Spinal cord (tissue), 10 donors: ENCODE measurements around the gene AGK. TPM values are rescaled to one million over a fixed set of nuclear protein-coding genes. Genes with fewer than 3 reads are reported as not detected.

Experiments used
- DNase-seq, 6 donors: peaks; one replicate each; pipeline versions ENCODE4 v3.0.0 to v3.0.0-alpha.2; 2013 to 2015; ENCODE audit warnings: low spot score in 6 of 6, low read depth in 4 of 6
- H3K27ac ChIP-seq: one replicate; pipeline ENCODE4 v1.5.1; 2013; ENCODE audit warnings: low read depth, low read length, control low read depth
- H3K27me3 ChIP-seq: one replicate; pipeline ENCODE4 v1.6.1; 2013; ENCODE audit warnings: low read length; ENCODE audit not compliant: control insufficient read depth, insufficient read depth
- H3K36me3 ChIP-seq: one replicate; pipeline ENCODE4 v1.6.1; 2013; ENCODE audit warnings: low read length; ENCODE audit not compliant: control insufficient read depth, insufficient read depth
- H3K4me1 ChIP-seq: one replicate; pipeline ENCODE4 v1.6.1; 2013; ENCODE audit warnings: low read length; ENCODE audit not compliant: control insufficient read depth, insufficient read depth
- H3K4me3 ChIP-seq: one replicate; pipeline ENCODE4 v1.5.1; 2013; ENCODE audit warnings: low read depth, low read length, control low read depth
- H3K9me3 ChIP-seq: one replicate; pipeline ENCODE4 v1.6.1; 2013; ENCODE audit warnings: low read length; ENCODE audit not compliant: control insufficient read depth, insufficient read depth
- WGBS: methylation state at CpG from one replicate; pipeline ENCODE4 v1.1.5; 2013; ENCODE audit warnings: missing lambda C conversion rate; ENCODE audit not compliant: insufficient coverage; 5-methylcytosine and 5-hydroxymethylcytosine counted together
- long read RNA-seq, 4 donors: transcript quantifications; one replicate each; lab custom pipeline, GENCODE V29; 2026
- polyA plus RNA-seq, 2 donors: library from polyadenylated mRNA; unstranded; fragments of 120-200 nt; gene quantifications; one replicate each; pipeline ENCODE4 v1.2.1, GENCODE V29; 2013; ENCODE audit not compliant: insufficient read length in 2 of 2
- total RNA-seq, 2 donors: library from RNA; depleted of rRNA in 1 of 2; stranded (reverse); fragments of 120-200 nt in 1 of 2; fragments of >200 nt in 1 of 2; gene quantifications; one replicate each; pipeline versions ENCODE4 v1.2.3 to v1.2.4, GENCODE V29; 2013 to 2014
- donor health status: healthy.

AGK gene, protein sequence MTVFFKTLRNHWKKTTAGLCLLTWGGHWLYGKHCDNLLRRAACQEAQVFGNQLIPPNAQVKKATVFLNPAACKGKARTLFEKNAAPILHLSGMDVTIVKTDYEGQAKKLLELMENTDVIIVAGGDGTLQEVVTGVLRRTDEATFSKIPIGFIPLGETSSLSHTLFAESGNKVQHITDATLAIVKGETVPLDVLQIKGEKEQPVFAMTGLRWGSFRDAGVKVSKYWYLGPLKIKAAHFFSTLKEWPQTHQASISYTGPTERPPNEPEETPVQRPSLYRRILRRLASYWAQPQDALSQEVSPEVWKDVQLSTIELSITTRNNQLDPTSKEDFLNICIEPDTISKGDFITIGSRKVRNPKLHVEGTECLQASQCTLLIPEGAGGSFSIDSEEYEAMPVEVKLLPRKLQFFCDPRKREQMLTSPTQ
- 10 to 100 TPM; 43.7 to 65.7 TPM for total RNA-seq
- 10 to 100 TPM; 48.5 TPM for polyA plus RNA-seq
- long read RNA-seq, donor 1, transcript AGK-201 (16 exons, 3,849 nt) = major isoform, 5 of 11 reads
- long read RNA-seq, donor 1, partial matches to known transcripts = 0 of 11 reads
- long read RNA-seq, donor 1, other reads (novel, unspliced or antisense) = 6 of 11 reads
- long read RNA-seq, donor 2, partial matches to known transcripts = 0 of 1 reads
- long read RNA-seq, donor 2, other reads (novel, unspliced or antisense) = 0 of 1 reads
- long read RNA-seq, donor 3, partial matches to known transcripts = 14 of 14 reads
- long read RNA-seq, donor 3, other reads (novel, unspliced or antisense) = 0 of 14 reads
- long read RNA-seq, donor 4, partial matches to known transcripts = 13 of 13 reads
- long read RNA-seq, donor 4, other reads (novel, unspliced or antisense) = 0 of 13 reads

- H3K27ac ChIP-seq = peak within 1 kb of the TSS; percentile 86
- no peaks in the 10 kb centered on the region for H3K27me3 ChIP-seq
- WGBS = under 1% methylated on average over 66 of the region's 66 CpGs
- DNase-seq = peak; percentile 68 to 94 (median 74)
- peak within 1 kb of the TSS; percentile 65 for H3K4me3 ChIP-seq
- no peaks in the 10 kb centered on the region for H3K9me3 ChIP-seq
- H3K36me3 ChIP-seq = peaks cover 2% of the 10 kb centered on the region
- peaks cover 20% of the 10 kb centered on the region for H3K4me1 ChIP-seq
Observed at GRCh38 chr7:141551094-141551781, at the start of gene AGK. AGK (plus strand) TSS chr7:141551410; CDS start chr7:141555467, 4,057 bp downstream.

- DNase-seq = no peak
- Histone ChIP-seq H3K27me3 (no peaks in the 10 kb centered on the region), H3K27ac (no peak overlapping the region), H3K9me3 (no peaks in the 10 kb centered on the region), H3K4me3 (no peak overlapping the region), H3K4me1 (no peaks in the 10 kb centered on the region), H3K36me3 (no peaks in the 10 kb centered on the region)
- WGBS = no CpG with 5 or more reads among the region's 2 CpGs
Observed at GRCh38 chr7:141501451-141501850, 49.8 kb upstream of the AGK start.

GRCh38 chr7:141511316-141511675 is 39.9 kb upstream of the AGK start:
- peaks cover 12% of the 10 kb centered on the region for H3K4me1 ChIP-seq
- H3K9me3 ChIP-seq = no peaks in the 10 kb centered on the region
- no peaks in the 10 kb centered on the region for H3K36me3 ChIP-seq
- peak in 1 of 6 donors; percentile 41 for DNase-seq
- peak overlapping the region; percentile 45 for H3K4me3 ChIP-seq
- no peak overlapping the region for H3K27ac ChIP-seq
- H3K27me3 ChIP-seq = peaks cover 8% of the 10 kb centered on the region
- 5% methylated on average over 7 of the region's 8 CpGs for WGBS

DNA sequence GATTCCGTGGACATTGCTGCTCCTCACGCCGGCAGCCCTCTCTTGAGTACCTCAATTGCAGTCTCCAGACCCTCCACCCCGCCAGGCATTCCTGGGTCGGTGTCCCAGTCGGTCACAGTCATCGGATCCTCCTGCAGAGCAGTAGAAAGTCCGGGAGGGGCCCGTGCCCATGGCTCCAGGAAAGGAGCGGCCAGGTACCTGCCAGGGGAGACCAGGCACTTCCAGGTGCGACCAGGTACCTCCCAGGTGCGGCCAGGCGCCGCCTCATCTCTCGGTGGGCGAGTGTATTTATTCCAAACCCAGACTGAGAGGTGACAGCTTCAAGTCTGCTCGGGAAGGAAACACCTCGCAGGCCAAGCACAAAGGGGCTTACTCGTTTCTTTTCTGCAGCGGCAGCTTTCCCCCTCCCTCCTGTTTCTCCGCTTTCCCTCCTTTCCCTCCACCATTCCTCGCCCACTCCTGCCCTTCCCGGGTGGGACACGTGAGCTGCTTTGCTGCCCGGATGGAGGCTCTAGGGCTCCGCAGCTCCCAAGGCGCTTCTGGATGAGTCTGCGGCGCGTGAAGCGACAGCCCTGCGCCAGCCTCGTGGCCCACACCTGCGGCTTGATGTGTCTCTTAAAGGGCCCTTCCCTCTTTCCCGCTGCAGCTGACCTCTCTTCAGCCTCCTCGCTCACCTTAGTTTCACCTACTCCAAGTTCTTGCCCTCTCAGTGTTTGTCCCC is 39.4 kb upstream of the AGK start:
- Histone ChIP-seq H3K9me3 (no peaks in the 10 kb centered on the region), H3K4me3 (peak overlapping the region; percentile 45), H3K36me3 (no peaks in the 10 kb centered on the region), H3K27ac (no peak overlapping the region), H3K4me1 (peaks cover 12% of the 10 kb centered on the region), H3K27me3 (peaks cover 8% of the 10 kb centered on the region)
- DNase-seq = peak in 3 of 6 donors; percentile 19 to 91 (median 75)
- WGBS = 5% methylated on average over 35 of the region's 36 CpGs

GRCh38 chr7:141512597-141512996 is 38.6 kb upstream of the AGK start:
- WGBS = no CpG with 5 or more reads among the region's 2 CpGs
- peaks cover 8% of the 10 kb centered on the region for H3K27me3 ChIP-seq

GRCh38 chr7:141513720-141514119 is 37.5 kb upstream of the AGK start:
- DNase-seq = no peak
- WGBS = 100% methylated on average over 1 of the region's 1 CpG
- Histone ChIP-seq H3K27me3 (peaks cover 8% of the 10 kb centered on the region), H3K4me1 (peaks cover 12% of the 10 kb centered on the region), H3K4me3 (no peak overlapping the region), H3K27ac (no peak overlapping the region), H3K36me3 (no peaks in the 10 kb centered on the region), H3K9me3 (no peaks in the 10 kb centered on the region)

More at GRCh38 chr7:141512597-141512996, 38.6 kb upstream of the AGK start:
- no peak overlapping the region for H3K27ac ChIP-seq
- no peak overlapping the region for H3K4me3 ChIP-seq
- peaks cover 12% of the 10 kb centered on the region for H3K4me1 ChIP-seq
- no peaks in the 10 kb centered on the region for H3K9me3 ChIP-seq
- no peaks in the 10 kb centered on the region for H3K36me3 ChIP-seq
- no peak for DNase-seq

- WGBS = 100% methylated on average over 1 of the region's 4 CpGs
- H3K27me3 ChIP-seq = peaks cover 8% of the 10 kb centered on the region
- no peaks in the 10 kb centered on the region for H3K9me3 ChIP-seq
- no peak overlapping the region for H3K4me3 ChIP-seq
- no peak overlapping the region for H3K27ac ChIP-seq
- H3K36me3 ChIP-seq = no peaks in the 10 kb centered on the region
- peaks cover 12% of the 10 kb centered on the region for H3K4me1 ChIP-seq
- peak in 1 of 6 donors; percentile 54 for DNase-seq
Observed at GRCh38 chr7:141515941-141516340, 35.3 kb upstream of the AGK start.

DNA sequence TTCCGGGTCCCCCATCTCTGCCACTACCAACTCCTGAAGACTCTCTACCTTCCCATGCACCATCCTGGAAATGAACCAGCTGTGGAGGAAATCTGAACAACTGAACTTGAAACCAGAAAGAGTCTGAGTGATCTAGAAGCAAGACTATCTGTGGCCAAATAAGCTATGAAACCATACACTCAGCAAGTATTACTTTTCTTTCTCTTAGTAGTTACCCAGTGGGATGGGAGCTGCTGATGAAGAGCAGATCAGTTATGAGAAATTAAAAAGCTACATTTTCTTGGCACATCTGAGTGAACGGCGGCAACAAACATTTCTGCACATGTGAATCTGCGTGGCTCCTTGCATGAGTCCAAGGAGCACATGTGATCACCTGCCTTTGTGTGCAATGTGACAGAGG is 31.6 kb upstream of the AGK start:
- Histone ChIP-seq H3K4me3 (no peak overlapping the region), H3K9me3 (no peaks in the 10 kb centered on the region), H3K4me1 (no peaks in the 10 kb centered on the region), H3K27me3 (no peaks in the 10 kb centered on the region), H3K27ac (no peak overlapping the region), H3K36me3 (no peaks in the 10 kb centered on the region)
- WGBS = 100% methylated on average over 3 of the region's 4 CpGs
- DNase-seq = no peak
